Measurements from ENCODE around the gene SETD3.

The SETD3 gene

GRCh38 chr14:99517643-99518381 lies 37.2 kb upstream of the SETD3 start:
- TF ChIP-seq TEAD4 (IDR thresholded peaks at IDR 0.05) (no peak), TCF12 (IDR thresholded peaks at IDR 0.05; ENCODE audit: low read depth) (no peak)

- TF ChIP-seq NFIC (IDR thresholded peaks at IDR 0.05) (no peak), REST (IDR thresholded peaks at IDR 0.05; ENCODE audit: low read depth) (no peak), CREB1 (IDR thresholded peaks at IDR 0.05; ENCODE audit: low read depth) (no peak), EGR1 (IDR thresholded peaks at IDR 0.05) (no peak), MAX (IDR thresholded peaks at IDR 0.05) (no peak), TCF12 (IDR thresholded peaks at IDR 0.05; ENCODE audit: low read depth) (no peak), USF1 (IDR thresholded peaks at IDR 0.05) (no peak), RAD21 (IDR thresholded peaks at IDR 0.05; ENCODE audit: low read depth) (no peak)
Observed at GRCh38 chr14:99516871-99517642, 36.4 kb upstream of the SETD3 start.

- no peak for TF ChIP-seq CEBPB (IDR thresholded peaks at IDR 0.05)
- TF ChIP-seq EP300 (IDR thresholded peaks at IDR 0.05; ENCODE audit: borderline replicate concordance): no peak
- no peak for TF ChIP-seq EGR1 (IDR thresholded peaks at IDR 0.05)
- TF ChIP-seq ZBTB7A (IDR thresholded peaks at IDR 0.05; ENCODE audit: low read depth): no peak
- no peak for TF ChIP-seq TAF1 (IDR thresholded peaks at IDR 0.05; ENCODE audit: low read depth)
- TF ChIP-seq CREB1 (IDR thresholded peaks at IDR 0.05; ENCODE audit: low read depth): no peak
- TF ChIP-seq TEAD4 (IDR thresholded peaks at IDR 0.05): no peak
- no peak for TF ChIP-seq YY1 (IDR thresholded peaks at IDR 0.05; ENCODE audit: low read depth)
- TF ChIP-seq TCF12 (IDR thresholded peaks at IDR 0.05; ENCODE audit: low read depth): no peak
- no peak for TF ChIP-seq REST (IDR thresholded peaks at IDR 0.05; ENCODE audit: low read depth)
- no peak for TF ChIP-seq USF1 (IDR thresholded peaks at IDR 0.05)
- no peak for TF ChIP-seq RAD21 (IDR thresholded peaks at IDR 0.05; ENCODE audit: low read depth)
- no peak for TF ChIP-seq FOXM1 (IDR thresholded peaks at IDR 0.05; ENCODE audit: borderline replicate concordance, low read depth)
- no peak for TF ChIP-seq NFIC (IDR thresholded peaks at IDR 0.05)
- no peak for TF ChIP-seq MAX (IDR thresholded peaks at IDR 0.05)
Observed at GRCh38 chr14:99516156-99516870, 35.7 kb upstream of the SETD3 start.

GRCh38 chr14:99515301-99516155 lies 34.9 kb upstream of the SETD3 start:
- TF ChIP-seq RAD21 (IDR thresholded peaks at IDR 0.05; ENCODE audit: low read depth): no peak
- no peak for TF ChIP-seq REST (IDR thresholded peaks at IDR 0.05; ENCODE audit: low read depth)
- TF ChIP-seq EGR1 (IDR thresholded peaks at IDR 0.05): no peak
- TF ChIP-seq EP300 (IDR thresholded peaks at IDR 0.05; ENCODE audit: borderline replicate concordance): no peak
- no peak for TF ChIP-seq CREB1 (IDR thresholded peaks at IDR 0.05; ENCODE audit: low read depth)
- no peak for TF ChIP-seq MAX (IDR thresholded peaks at IDR 0.05)
- no peak for TF ChIP-seq ZBTB7A (IDR thresholded peaks at IDR 0.05; ENCODE audit: low read depth)
- no peak for TF ChIP-seq TEAD4 (IDR thresholded peaks at IDR 0.05)

Measured in Ishikawa (cell line).